Vagina (tissue), 2 donors: ENCODE measurements around the gene TEX9. TPM values are rescaled to one million over a fixed set of nuclear protein-coding genes. Genes with fewer than 3 reads are reported as not detected.

Source experiments
- DNase-seq, 2 donors: peaks; one replicate each; pipeline ENCODE4 v3.0.0-alpha.2; 2017; ENCODE audit errors: extremely low spot score in 2 of 2
- H3K27ac ChIP-seq: fragments of 200-600 bp; sonication (generic); one replicate; pipeline ENCODE4 v1.5.1; 2019
- H3K27me3 ChIP-seq: fragments of 200-600 bp; sonication (generic); one replicate; pipeline ENCODE4 v1.5.1; 2019
- H3K36me3 ChIP-seq, 2 donors: fragments of 200-600 bp; sonication (generic); one replicate each; pipeline ENCODE4 v1.5.1; 2017 to 2019
- H3K4me1 ChIP-seq: fragments of 200-600 bp; sonication (generic); one replicate; pipeline ENCODE4 v1.5.1; 2019
- H3K4me3 ChIP-seq, 2 donors: fragments of 200-600 bp; sonication (generic); 1 replicate in 1 of 2; 2 replicates in 1 of 2; pipeline ENCODE4 v1.5.1; 2016 to 2019
- H3K9me3 ChIP-seq: fragments of 200-600 bp; sonication (generic); one replicate; pipeline ENCODE4 v1.5.1; 2019
- POLR2A ChIP-seq, 2 donors: fragments of 450-650 bp; IDR thresholded peaks; one replicate each; pipeline ENCODE4 v1.6.1; 2017; ENCODE audit warnings: antibody characterized with exemption in 2 of 2, mild to moderate bottlenecking in 2 of 2, moderate library complexity in 2 of 2
- POLR2AphosphoS5 ChIP-seq, 2 donors: sonication (generic); formaldehyde crosslinking; IDR thresholded peaks; one replicate each; pipeline ENCODE4 v1.9.0; 2017; ENCODE audit warnings: antibody characterized with exemption in 2 of 2, mild to moderate bottlenecking in 2 of 2, low read depth in 1 of 2; ENCODE audit not compliant: insufficient read depth in 1 of 2
- intact Hi-C: fragments of 100-400 bp; cut with DNase I; formaldehyde crosslinking; loops from one replicate; pipeline ENCODE4 v1.15.1; 2023
- total RNA-seq: library from RNA; depleted of rRNA; stranded (reverse); fragments of >200 nt; gene quantifications from one replicate; pipeline ENCODE4 v1.2.3, GENCODE V29; 2016
- TF ChIP-seq, protein P1 (sequence below), 3 experiments: fragments of 450-650 bp in 2 of 3; fragments of 200-600 bp in 1 of 3; sonication (generic) in 1 of 3; IDR thresholded peaks; one replicate each; pipeline ENCODE4 v1.5.1; 2017 to 2019; ENCODE audit warnings: antibody characterized with exemption in 3 of 3, mild to moderate bottlenecking in 2 of 3, moderate library complexity in 2 of 3

TEX9 gene
- total RNA-seq, 1 donor from 2014 or later = 4.9 TPM

DNA sequence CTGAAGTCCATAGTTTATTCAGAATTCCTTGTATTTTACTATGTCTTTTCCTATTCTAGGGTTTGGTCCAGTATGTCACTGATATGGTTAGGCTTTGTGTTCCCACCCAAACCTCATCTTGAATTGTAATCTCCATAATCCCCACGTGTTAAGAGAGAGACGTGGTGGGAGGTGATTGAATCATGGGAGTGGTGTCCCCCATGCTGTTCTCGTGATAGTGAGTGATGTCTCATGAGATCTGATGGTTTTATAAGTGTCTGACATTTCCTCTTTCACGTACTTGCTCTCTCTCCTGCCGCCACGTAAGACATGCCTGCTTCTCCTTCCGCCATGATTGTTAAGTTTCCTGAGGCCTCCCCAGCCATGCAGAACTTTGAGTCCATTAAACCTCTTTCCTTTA, 6.6 kb upstream of the TEX9 start:
- no peaks in the 10 kb centered on the region for H3K9me3 ChIP-seq
- intact Hi-C loops = no loop called here
- H3K27me3 ChIP-seq = no peaks in the 10 kb centered on the region
- no peak overlapping the region for H3K4me3 ChIP-seq
- no peak overlapping the region for H3K27ac ChIP-seq
- DNase-seq = no peak
- TF ChIP-seq POLR2AphosphoS5 (IDR thresholded peaks at IDR 0.05; ENCODE audit: insufficient read depth in 1 of 2, low read depth in 1 of 2) (no peak), POLR2A (IDR thresholded peaks at IDR 0.05) (no peak)
- TF ChIP-seq, protein P1, sequence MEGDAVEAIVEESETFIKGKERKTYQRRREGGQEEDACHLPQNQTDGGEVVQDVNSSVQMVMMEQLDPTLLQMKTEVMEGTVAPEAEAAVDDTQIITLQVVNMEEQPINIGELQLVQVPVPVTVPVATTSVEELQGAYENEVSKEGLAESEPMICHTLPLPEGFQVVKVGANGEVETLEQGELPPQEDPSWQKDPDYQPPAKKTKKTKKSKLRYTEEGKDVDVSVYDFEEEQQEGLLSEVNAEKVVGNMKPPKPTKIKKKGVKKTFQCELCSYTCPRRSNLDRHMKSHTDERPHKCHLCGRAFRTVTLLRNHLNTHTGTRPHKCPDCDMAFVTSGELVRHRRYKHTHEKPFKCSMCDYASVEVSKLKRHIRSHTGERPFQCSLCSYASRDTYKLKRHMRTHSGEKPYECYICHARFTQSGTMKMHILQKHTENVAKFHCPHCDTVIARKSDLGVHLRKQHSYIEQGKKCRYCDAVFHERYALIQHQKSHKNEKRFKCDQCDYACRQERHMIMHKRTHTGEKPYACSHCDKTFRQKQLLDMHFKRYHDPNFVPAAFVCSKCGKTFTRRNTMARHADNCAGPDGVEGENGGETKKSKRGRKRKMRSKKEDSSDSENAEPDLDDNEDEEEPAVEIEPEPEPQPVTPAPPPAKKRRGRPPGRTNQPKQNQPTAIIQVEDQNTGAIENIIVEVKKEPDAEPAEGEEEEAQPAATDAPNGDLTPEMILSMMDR (IDR thresholded peaks at IDR 0.05) = no peak
- H3K36me3 ChIP-seq = no peaks in the 10 kb centered on the region
- no peaks in the 10 kb centered on the region for H3K4me1 ChIP-seq

DNA sequence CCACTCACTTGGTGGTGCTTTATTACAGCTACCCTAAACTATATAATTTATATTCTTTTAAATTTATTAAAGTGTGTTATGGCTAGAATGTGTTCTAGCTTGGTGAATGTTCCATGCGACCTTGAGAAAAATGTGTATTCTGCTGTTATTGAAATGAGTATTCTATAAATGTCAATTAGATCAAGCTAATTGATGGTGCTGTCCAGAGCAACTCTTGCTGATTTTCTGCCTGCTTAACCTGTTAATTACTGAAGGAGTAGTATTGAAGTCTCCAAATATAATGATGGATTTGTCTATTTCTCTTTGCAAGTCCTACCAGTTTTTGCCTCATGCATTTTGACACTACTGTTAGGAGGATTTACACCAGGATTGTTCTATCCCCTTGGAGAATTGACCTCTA, 3.2 kb upstream of the TEX9 start:
- H3K36me3 ChIP-seq = no peaks in the 10 kb centered on the region
- no peak for DNase-seq
- peaks cover 17% of the 10 kb centered on the region for H3K4me1 ChIP-seq
- H3K9me3 ChIP-seq = no peaks in the 10 kb centered on the region
- no peaks in the 10 kb centered on the region for H3K27me3 ChIP-seq
- intact Hi-C loops = no loop called here
- H3K27ac ChIP-seq = no peak overlapping the region
- TF ChIP-seq POLR2AphosphoS5 (IDR thresholded peaks at IDR 0.05; ENCODE audit: insufficient read depth in 1 of 2, low read depth in 1 of 2) (no peak), POLR2A (IDR thresholded peaks at IDR 0.05) (no peak)
- TF ChIP-seq, protein P1 (IDR thresholded peaks at IDR 0.05) = no peak
- no peak overlapping the region for H3K4me3 ChIP-seq

DNA sequence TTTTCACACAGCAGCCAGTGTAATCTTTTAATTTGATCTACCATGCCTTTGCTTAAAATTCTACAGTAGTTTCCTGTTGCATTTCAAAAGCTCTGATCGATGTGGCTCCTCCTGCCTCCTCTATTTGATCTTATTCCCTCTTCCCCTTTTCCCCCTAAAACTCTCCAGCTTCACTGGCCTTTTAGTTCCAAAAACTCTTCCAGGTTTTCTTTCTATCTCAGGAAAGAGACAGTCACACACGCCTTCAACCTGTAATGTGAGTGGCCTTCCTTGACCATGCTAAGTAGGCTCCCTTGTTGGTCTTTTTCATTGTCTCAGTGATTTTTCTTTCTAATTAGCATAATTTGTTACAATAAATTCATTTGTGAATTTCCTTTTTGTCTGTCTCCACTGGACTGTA, 985 bp downstream of the TEX9 start:
- DNase-seq = no peak
- Histone ChIP-seq H3K4me3 (peak overlapping the region; percentile 38 to 68), H3K9me3 (no peaks in the 10 kb centered on the region), H3K36me3 (no peaks in the 10 kb centered on the region), H3K27ac (no peak overlapping the region), H3K4me1 (peaks cover 17% of the 10 kb centered on the region), H3K27me3 (no peaks in the 10 kb centered on the region)
- intact Hi-C loops = no loop called here
- TF ChIP-seq POLR2AphosphoS5 (IDR thresholded peaks at IDR 0.05; ENCODE audit: insufficient read depth in 1 of 2, low read depth in 1 of 2) = no peak
- TF ChIP-seq, protein P1 (IDR thresholded peaks at IDR 0.05) = no peak
- no peak for TF ChIP-seq POLR2A (IDR thresholded peaks at IDR 0.05)

DNA sequence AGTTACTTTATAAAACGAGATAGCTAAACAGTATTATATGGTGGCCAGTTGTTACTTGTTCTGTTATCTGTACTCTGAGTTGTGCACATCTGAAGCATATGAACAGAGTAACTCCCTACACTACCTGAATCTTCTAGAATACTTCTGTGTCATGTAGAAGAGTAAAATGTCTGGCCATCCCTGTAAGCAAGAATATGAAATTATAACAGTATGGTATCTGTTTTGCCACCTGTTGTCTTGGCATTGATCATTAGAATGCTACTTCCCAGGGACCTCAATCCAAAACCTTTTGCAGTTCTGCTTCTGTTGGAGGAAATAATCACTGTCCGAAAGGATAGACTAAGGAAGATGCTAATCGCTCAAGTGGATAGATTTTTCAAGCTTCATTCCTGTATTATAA, 1.9 kb downstream of the TEX9 start:
- H3K4me3 ChIP-seq = no peak overlapping the region

DNA sequence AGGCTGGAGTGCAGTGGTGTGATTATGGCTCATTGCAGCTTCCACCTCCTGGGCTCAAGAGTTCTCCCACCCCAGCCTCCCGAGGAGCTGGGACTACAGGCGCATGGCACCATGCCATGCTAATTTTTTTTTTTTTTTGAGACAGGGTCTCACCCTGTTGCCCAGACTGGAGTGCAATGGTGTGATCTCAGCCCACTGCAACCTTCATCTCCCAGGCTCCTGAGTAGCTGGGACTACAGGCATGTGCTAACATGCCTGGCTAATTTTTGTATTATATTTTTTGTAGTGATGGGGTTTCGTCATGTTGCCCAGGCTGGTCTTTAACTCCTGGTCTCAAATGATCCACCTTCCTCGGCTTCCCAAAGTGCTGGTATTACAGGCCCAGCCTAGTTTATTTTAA, 4.0 kb downstream of the TEX9 start:
- Histone ChIP-seq H3K36me3 (no peaks in the 10 kb centered on the region), H3K27me3 (no peaks in the 10 kb centered on the region), H3K27ac (no peak overlapping the region), H3K4me1 (peaks cover 17% of the 10 kb centered on the region), H3K9me3 (no peaks in the 10 kb centered on the region), H3K4me3 (no peak overlapping the region)
- no peak for DNase-seq
- TF ChIP-seq, protein P1 (IDR thresholded peaks at IDR 0.05) = no peak
- no peak for TF ChIP-seq POLR2AphosphoS5 (IDR thresholded peaks at IDR 0.05; ENCODE audit: insufficient read depth in 1 of 2, low read depth in 1 of 2)
- intact Hi-C loops = no loop called here

More for the DNA sequence above, 1.9 kb downstream of the TEX9 start:
- no peaks in the 10 kb centered on the region for H3K27me3 ChIP-seq
- intact Hi-C loops = no loop called here
- H3K36me3 ChIP-seq = no peaks in the 10 kb centered on the region
- H3K4me1 ChIP-seq = peaks cover 17% of the 10 kb centered on the region
- TF ChIP-seq POLR2A (IDR thresholded peaks at IDR 0.05) (no peak), POLR2AphosphoS5 (IDR thresholded peaks at IDR 0.05; ENCODE audit: insufficient read depth in 1 of 2, low read depth in 1 of 2) (no peak)
- TF ChIP-seq, protein P1 (IDR thresholded peaks at IDR 0.05) = no peak
- H3K27ac ChIP-seq = no peak overlapping the region
- H3K9me3 ChIP-seq = no peaks in the 10 kb centered on the region
- DNase-seq = no peak
